OCI-M1 (cell line): ENCODE results near the gene TENT5C.

Experiments
- DNase-seq: peaks from one replicate; lab custom pipeline; 2025; lab: John Stamatoyannopoulos, UW

Gene TENT5C

GRCh38 chr1:117573386-117574023 is 32.3 kb upstream of the TENT5C start:
- no peak for DNase-seq

- no peak for DNase-seq
These were observed 31.6 kb upstream of the TENT5C start for GRCh38 chr1:117574161-117574835.

DNA sequence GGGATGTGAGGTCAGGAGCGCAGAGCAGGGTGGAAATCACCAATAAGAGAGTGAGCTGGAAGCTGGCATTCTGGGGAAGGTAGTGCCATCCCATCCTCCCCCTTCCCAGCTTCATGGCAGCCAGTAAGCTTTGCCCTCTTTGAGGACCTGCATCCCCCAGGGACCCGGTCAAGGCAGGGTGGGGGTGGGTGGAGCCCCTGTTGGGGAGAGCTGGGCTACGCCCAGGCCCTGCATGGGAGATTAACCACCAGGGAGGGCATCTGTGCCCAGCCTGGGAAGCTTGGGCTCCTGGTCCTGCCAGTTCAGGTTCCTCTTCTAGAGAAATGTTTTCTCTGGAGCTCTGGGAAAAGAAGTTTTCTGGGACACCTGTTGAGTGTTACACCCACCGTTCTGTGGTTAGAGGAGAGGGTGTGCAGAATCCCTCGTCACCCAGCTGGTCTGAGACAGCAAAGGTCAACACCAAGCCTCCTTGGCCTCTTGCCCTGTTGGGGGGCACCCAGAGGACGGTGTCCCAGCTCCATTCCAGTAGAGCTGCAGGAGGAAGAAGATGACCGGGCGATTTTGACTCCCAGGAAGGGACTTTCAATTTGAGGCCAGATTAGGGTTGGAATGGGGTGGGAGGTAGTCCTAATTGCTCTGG is 30.1 kb upstream of the TENT5C start:
- no peak for DNase-seq

DNA sequence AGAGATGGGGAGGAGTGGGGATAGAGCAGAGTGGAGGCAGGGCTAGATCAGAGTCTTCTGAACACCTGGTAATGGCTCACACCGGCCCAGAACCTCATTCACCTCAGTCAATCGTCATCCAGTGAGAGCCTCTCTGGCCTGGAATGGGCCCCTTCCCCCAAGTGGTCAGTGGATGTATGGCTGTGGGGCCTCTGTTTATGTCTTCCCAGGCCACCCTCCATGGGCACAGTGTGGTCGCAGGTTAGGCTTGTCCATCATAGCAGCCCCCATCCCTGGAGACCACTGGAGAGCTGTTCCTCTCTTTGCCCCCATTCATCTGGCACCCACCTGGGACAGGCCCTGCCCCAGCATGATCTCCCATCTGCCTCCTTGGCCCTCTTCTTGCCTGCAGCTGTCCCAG is 29.6 kb upstream of the TENT5C start:
- no peak for DNase-seq

- DNase-seq: no peak
These were observed 28.5 kb upstream of the TENT5C start for GRCh38 chr1:117577191-117577885.

GRCh38 chr1:117578466-117578865 is 27.4 kb upstream of the TENT5C start:
- no peak for DNase-seq

GRCh38 chr1:117579221-117579906 is 26.5 kb upstream of the TENT5C start:
- DNase-seq: no peak

GRCh38 chr1:117580436-117580835 is 25.4 kb upstream of the TENT5C start:
- no peak for DNase-seq

DNA sequence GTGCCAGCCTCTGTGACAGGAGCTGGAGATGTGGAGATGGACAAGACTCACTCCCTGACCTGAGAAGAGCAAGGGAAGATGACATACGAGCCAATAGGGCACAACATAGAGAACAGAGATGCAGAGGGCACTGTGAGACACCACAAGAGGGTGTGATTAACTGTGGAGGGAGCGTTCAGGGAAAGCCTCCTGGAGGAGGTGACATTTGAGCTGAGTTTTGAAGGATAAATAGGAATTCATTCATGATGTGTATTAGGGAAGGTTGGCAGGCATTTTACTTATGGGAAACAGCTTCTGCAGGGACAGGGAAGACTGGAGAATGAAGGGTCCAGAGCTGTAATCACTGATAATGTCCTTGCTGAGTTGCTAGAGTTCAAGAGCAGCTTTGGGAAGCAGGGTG is 25.0 kb upstream of the TENT5C start:
- no peak for DNase-seq

- DNase-seq: no peak
These were observed 24.4 kb upstream of the TENT5C start for GRCh38 chr1:117581391-117581943.

- no peak for DNase-seq
These were observed 23.4 kb upstream of the TENT5C start for GRCh38 chr1:117582451-117582850.

DNA sequence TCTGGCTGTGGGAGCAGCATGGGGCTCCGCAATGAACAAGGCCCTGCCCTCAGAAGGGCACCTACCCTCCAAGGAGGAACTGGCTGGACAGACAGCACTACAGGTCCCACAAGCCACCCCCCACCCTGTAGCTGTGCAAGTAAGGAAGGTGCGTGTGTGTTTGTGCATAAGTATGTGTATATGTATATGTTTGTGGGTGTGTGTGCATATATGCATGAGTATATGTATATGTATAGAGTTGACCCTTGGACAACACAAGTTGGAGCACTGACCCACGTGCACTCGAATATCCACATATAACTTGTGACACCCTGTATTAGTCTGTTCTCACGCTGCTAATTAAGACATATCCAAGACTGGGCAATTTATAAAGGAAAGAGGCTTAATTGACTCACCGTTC is 22.6 kb upstream of the TENT5C start:
- DNase-seq: no peak

- no peak for DNase-seq
These were observed 21.7 kb upstream of the TENT5C start for GRCh38 chr1:117584181-117584580.

GRCh38 chr1:117585086-117585485 is 20.8 kb upstream of the TENT5C start:
- no peak for DNase-seq

GRCh38 chr1:117586337-117586736 is 19.5 kb upstream of the TENT5C start:
- DNase-seq: no peak

GRCh38 chr1:117586747-117587498 is 18.9 kb upstream of the TENT5C start:
- no peak for DNase-seq

DNA sequence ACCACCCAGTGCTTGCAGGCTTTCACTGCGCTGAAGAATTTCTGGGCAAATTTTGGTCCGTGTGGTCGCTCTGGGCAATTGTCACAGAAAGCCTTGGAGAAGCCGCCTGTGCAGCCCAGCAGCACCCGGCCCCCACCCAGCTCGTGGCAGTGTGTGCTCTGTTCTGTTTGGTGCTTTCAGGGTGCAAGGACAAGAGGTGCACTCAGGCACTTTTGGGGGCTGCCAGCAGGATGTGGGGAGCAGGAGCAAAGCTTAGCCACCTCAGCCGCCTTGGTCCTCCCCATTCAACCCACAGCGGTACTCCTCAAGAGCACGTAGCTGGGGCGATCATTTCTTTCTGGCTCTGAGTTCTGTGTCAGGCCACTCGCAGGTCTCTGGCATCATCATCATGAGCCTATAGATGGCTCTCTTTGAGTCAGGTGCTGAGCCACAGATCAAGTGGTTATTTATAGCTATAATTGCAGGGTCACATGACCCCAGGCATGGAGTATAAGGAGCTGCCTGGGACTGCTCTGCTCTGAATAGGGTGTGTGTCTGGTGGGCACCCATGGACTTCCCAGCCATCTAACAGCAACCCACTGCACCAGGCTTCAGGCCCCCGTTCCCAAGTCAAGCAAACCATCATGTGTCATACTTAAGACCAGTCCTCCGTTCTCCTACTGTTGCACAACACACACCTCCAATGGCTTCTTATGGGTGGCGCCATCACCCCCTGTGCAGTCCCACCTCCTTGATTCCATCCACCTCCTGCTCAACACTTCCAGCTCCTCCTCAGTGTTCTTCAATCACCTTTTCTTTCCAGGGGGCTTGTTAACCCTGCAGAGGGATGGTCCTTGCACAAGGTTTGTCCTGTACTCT is 18.1 kb upstream of the TENT5C start:
- DNase-seq: no peak

- no peak for DNase-seq
These were observed 16.3 kb upstream of the TENT5C start for GRCh38 chr1:117589544-117589943.

DNA sequence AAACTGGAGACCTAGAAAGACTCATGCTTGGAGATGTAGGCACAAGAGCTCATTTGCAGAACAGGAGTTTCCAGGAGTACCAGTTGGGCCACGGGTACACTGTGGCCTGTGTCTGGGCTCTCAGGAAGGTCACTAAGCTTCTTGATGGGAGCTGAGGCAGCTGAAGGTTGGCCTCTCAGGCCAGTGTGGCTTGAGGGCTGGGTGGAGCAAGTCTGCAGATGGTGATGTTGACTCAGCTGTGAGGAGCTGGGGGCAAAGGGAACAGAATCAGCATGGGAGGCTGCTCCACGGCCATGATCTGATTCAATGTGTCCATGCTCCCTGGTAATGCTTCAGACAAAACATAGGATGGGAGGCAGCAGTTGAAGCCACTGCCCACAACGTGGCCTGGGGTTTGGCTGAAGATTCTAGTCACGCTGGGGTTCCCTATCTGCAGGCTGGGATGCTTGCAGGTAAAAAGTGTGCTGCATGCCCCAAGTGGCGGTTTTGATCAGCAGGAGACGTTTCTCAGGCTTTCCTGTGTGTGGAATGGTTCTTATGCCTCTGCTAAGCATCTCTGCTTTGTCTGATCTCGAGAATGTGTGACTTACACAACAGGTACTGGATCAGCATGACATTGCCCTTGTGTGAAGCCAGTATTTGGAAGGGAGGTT is 15.4 kb upstream of the TENT5C start:
- DNase-seq: no peak

GRCh38 chr1:117591252-117591651 is 14.6 kb upstream of the TENT5C start:
- DNase-seq: no peak
